Cardiac muscle cell (in vitro differentiated cells and primary cell): Measurements from ENCODE around the gene LRMDA. TPM values are rescaled to one million over a fixed set of nuclear protein-coding genes. Genes with fewer than 3 reads are reported as not detected.

Experiments used
- DNase-seq, 2 donors: peaks; one replicate each; pipeline versions ENCODE4 v3.0.0 to v3.0.0-alpha.2; 2010 to 2017; ENCODE audit warnings: low read depth in 1 of 2, low spot score in 1 of 2
- H3K27ac ChIP-seq: fragments of 200-600 bp; sonication (generic); 2 replicates; pipeline ENCODE4 v1.5.1; 2016
- H3K27me3 ChIP-seq: fragments of 200-600 bp; sonication (generic); 2 replicates; pipeline ENCODE4 v1.6.0; 2016; ENCODE audit warnings: control low read depth
- H3K36me3 ChIP-seq: fragments of 200-600 bp; sonication (generic); 2 replicates; pipeline ENCODE4 v1.5.1; 2016; ENCODE audit warnings: control low read depth
- H3K4me1 ChIP-seq: fragments of 200-600 bp; sonication (generic); 2 replicates; pipeline ENCODE4 v1.8.1; 2017; ENCODE audit warnings: low read depth, mild to moderate bottlenecking, mixed run types
- H3K4me3 ChIP-seq: fragments of 200-600 bp; sonication (generic); 2 replicates; pipeline ENCODE4 v1.5.1; 2016; ENCODE audit warnings: mild to moderate bottlenecking
- H3K9me3 ChIP-seq: fragments of 200-600 bp; sonication (generic); 2 replicates; pipeline ENCODE4 v1.5.1; 2017; ENCODE audit warnings: low read depth, mild to moderate bottlenecking, control low read depth
- CTCF ChIP-seq: IDR thresholded peaks from 2 replicates; pipeline ENCODE4 v1.5.1; 2012; ENCODE audit warnings: low read depth, mild to moderate bottlenecking, low read length
- polyA plus RNA-seq: library from polyadenylated mRNA; unstranded; fragments of >200 nt; fragmentation: Nextera tagmentation; extraction: Ambion mirVana; gene quantifications from 2 replicates; pipeline ENCODE4 v1.2.1, GENCODE V29; 2016
- total RNA-seq: library from RNA; depleted of rRNA; stranded (reverse); fragments of >200 nt; gene quantifications from 2 replicates; pipeline ENCODE4 v1.2.3, GENCODE V29; 2016

Gene LRMDA
- total and polyA plus RNA-seq, 2 experiments from 2014 or later: 6.2 to 11.7 TPM

GRCh38 chr10:76117949-76118348 lies 686.5 kb downstream of the LRMDA start:
- no peaks in the 10 kb centered on the region for H3K27me3 ChIP-seq
- DNase-seq: no peak
- H3K9me3 ChIP-seq: no peaks in the 10 kb centered on the region
- H3K27ac ChIP-seq: no peak overlapping the region
- H3K36me3 ChIP-seq: no peaks in the 10 kb centered on the region
- peaks cover 50% of the 10 kb centered on the region for H3K4me1 ChIP-seq
- H3K4me3 ChIP-seq: no peak overlapping the region
- no peak for TF ChIP-seq CTCF

DNA sequence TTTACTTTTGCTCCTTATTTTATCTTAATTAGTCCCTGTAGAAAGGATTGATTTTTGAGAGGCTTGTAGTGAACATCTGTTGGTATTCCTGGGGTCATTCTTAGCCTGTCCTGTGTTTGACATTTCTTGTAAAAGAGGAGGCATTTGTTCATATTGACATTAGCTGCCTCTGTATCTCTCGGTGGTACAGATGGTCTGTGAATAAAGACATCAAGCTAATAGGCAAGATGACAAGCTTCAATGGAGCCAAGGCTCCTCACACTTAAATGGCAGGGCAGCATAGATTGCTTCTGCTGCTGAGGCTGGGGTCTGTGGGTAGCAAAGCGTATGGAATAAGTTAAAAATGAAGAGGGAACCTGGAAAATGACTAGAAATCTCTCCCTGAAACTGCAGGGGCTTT lies 687.6 kb downstream of the LRMDA start:
- Histone ChIP-seq H3K9me3 (no peaks in the 10 kb centered on the region), H3K36me3 (no peaks in the 10 kb centered on the region), H3K4me3 (no peak overlapping the region), H3K27ac (no peak overlapping the region), H3K27me3 (no peaks in the 10 kb centered on the region), H3K4me1 (peaks cover 39% of the 10 kb centered on the region)
- TF ChIP-seq CTCF: no peak
- no peak for DNase-seq

DNA sequence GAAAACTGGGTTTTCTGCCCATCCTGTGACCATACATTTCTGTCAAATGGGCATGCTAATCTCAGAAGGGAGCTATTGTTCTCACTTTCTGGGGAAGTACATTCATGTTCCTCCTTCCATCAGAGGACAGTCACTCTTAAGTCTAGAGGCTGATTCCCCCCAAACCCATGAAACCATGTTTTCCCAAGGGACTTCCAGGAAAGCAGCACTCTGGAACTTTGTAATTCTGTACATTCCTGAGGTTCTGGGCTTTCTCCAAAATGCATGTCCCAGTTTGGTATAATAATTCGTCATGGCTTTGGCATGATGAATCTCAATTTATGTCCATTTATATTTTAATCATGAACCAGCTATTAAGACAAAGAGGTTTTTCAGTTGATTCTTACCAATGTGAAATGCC lies 688.1 kb downstream of the LRMDA start:
- no peak overlapping the region for H3K4me3 ChIP-seq
- no peak for TF ChIP-seq CTCF
- peak in 1 of 2 donors; percentile 78 for DNase-seq
- H3K27me3 ChIP-seq: no peaks in the 10 kb centered on the region
- H3K9me3 ChIP-seq: no peaks in the 10 kb centered on the region
- no peaks in the 10 kb centered on the region for H3K36me3 ChIP-seq
- H3K27ac ChIP-seq: no peak overlapping the region
- peaks cover 35% of the 10 kb centered on the region for H3K4me1 ChIP-seq

DNA sequence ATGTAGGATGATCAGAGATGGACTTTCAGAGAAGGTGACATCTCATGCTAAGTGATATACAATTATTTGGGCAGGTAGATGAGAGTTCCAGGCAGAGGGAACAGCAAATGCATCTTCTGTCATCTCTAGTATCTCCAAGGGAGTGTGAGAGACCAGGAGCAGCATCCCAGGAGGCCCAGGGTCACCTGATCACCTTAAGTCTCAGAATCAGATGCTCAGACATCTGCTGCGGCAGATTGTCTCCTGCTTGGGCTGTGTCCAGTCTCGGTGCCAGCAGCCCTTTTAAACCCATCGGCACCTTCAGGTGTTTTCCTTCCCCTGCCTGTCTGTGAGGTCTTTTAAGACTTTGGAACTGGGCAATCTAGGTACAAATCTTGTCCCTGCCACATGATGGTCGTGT lies 690.6 kb downstream of the LRMDA start:
- Histone ChIP-seq H3K4me1 (peaks cover 9% of the 10 kb centered on the region), H3K27ac (no peak overlapping the region), H3K4me3 (no peak overlapping the region), H3K9me3 (no peaks in the 10 kb centered on the region), H3K36me3 (no peaks in the 10 kb centered on the region), H3K27me3 (no peaks in the 10 kb centered on the region)
- no peak for TF ChIP-seq CTCF
- no peak for DNase-seq

- no peak for DNase-seq
- Histone ChIP-seq H3K27me3 (no peaks in the 10 kb centered on the region), H3K4me3 (no peak overlapping the region), H3K4me1 (peaks cover 3% of the 10 kb centered on the region), H3K36me3 (no peaks in the 10 kb centered on the region), H3K27ac (no peak overlapping the region), H3K9me3 (no peaks in the 10 kb centered on the region)
- TF ChIP-seq CTCF: no peak
Measured at GRCh38 chr10:76124280-76124679, 692.9 kb downstream of the LRMDA start.

GRCh38 chr10:76125900-76126299 lies 694.5 kb downstream of the LRMDA start:
- no peaks in the 10 kb centered on the region for H3K36me3 ChIP-seq
- no peak for TF ChIP-seq CTCF
- no peak overlapping the region for H3K4me3 ChIP-seq
- no peaks in the 10 kb centered on the region for H3K4me1 ChIP-seq
- no peak overlapping the region for H3K27ac ChIP-seq
- DNase-seq: peak in 1 of 2 donors; percentile 17
- no peaks in the 10 kb centered on the region for H3K27me3 ChIP-seq
- H3K9me3 ChIP-seq: no peaks in the 10 kb centered on the region
